Karpas-422 (cell line): ENCODE data around the gene LOXHD1. TPM values are rescaled to one million over a fixed set of nuclear protein-coding genes. Genes with fewer than 3 reads are reported as not detected.

Experiments
- DNase-seq: peaks from one replicate; pipeline ENCODE4 v3.0.0-alpha.2; 2015
- H2AFZ ChIP-seq: fragments of 200-600 bp; sonication (generic); 2 replicates; pipeline ENCODE4 v1.6.1; 2014; ENCODE audit warnings: antibody characterized with exemption, low read length, mixed read lengths
- H3K27ac ChIP-seq: fragments of 200-600 bp; sonication (generic); 2 replicates; pipeline ENCODE4 v1.5.1; 2014; ENCODE audit warnings: mild to moderate bottlenecking, low read length, moderate library complexity
- H3K27me3 ChIP-seq: fragments of 200-600 bp; sonication (generic); 2 replicates; pipeline ENCODE4 v1.6.1; 2014; ENCODE audit warnings: low read length, mixed read lengths
- H3K36me3 ChIP-seq: fragments of 200-600 bp; sonication (generic); 2 replicates; pipeline ENCODE4 v1.6.1; 2014; ENCODE audit warnings: low read length, mixed read lengths; ENCODE audit not compliant: insufficient read depth
- H3K4me1 ChIP-seq: fragments of 200-600 bp; sonication (generic); 2 replicates; pipeline ENCODE4 v1.6.1; 2014; ENCODE audit warnings: mild to moderate bottlenecking, low read length, mixed read lengths
- H3K4me2 ChIP-seq: fragments of 200-600 bp; sonication (generic); 2 replicates; pipeline ENCODE4 v1.6.1; 2014; ENCODE audit warnings: low read length, low read depth, mild to moderate bottlenecking; ENCODE audit not compliant: poor library complexity, severe bottlenecking
- H3K4me3 ChIP-seq: fragments of 200-600 bp; sonication (generic); 2 replicates; pipeline ENCODE4 v1.5.1; 2014; ENCODE audit warnings: mild to moderate bottlenecking, antibody characterized with exemption, low read length, mixed read lengths
- H3K79me2 ChIP-seq: fragments of 200-600 bp; sonication (generic); 2 replicates; pipeline ENCODE4 v1.6.1; 2014; ENCODE audit warnings: mild to moderate bottlenecking, low read length, mixed read lengths
- H3K9ac ChIP-seq: fragments of 200-600 bp; sonication (generic); 2 replicates; pipeline ENCODE4 v1.6.0; 2014; ENCODE audit warnings: low read length
- H3K9me2 ChIP-seq: fragments of 200-600 bp; sonication (generic), shearing (Covaris generic); replicated peaks from 2 replicates; pipeline ENCODE4 v1.6.0; 2014; ENCODE audit warnings: mild to moderate bottlenecking, low read length, moderate library complexity; ENCODE audit not compliant: insufficient read depth
- H3K9me3 ChIP-seq: fragments of 300-700, 200-600 bp; sonication (generic); 2 replicates; pipeline ENCODE4 v1.6.1; 2014; ENCODE audit warnings: low read length, mixed read lengths
- H4K20me1 ChIP-seq: fragments of 200-600 bp; sonication (generic); 2 replicates; pipeline ENCODE4 v1.6.1; 2014; ENCODE audit warnings: mild to moderate bottlenecking, antibody characterized with exemption, low read length, low read depth; ENCODE audit not compliant: insufficient read depth
- total RNA-seq: library from RNA; depleted of rRNA; stranded (reverse); fragments of >200 nt; shearing (Covaris generic); gene quantifications from 2 replicates; pipeline ENCODE4 v1.2.3, GENCODE V29; 2014; ENCODE audit warnings: low replicate concordance

LOXHD1 gene
- total RNA-seq, 1 experiment from 2014 or later = not detected

GRCh38 chr18:46565256-46565655, 91.8 kb downstream of the LOXHD1 start:
- no peaks in the 10 kb centered on the region for H3K9me3 ChIP-seq
- no peak overlapping the region for H3K9ac ChIP-seq
- no peaks in the 10 kb centered on the region for H3K27me3 ChIP-seq
- no peak for DNase-seq
- H3K36me3 ChIP-seq = no peaks in the 10 kb centered on the region
- no peak overlapping the region for H3K4me3 ChIP-seq
- no peak overlapping the region for H3K27ac ChIP-seq
- H2AFZ ChIP-seq = no peak overlapping the region
- no peaks in the 10 kb centered on the region for H3K4me1 ChIP-seq
- H3K9me2 ChIP-seq = no peaks in the 10 kb centered on the region
- no peaks in the 10 kb centered on the region for H3K79me2 ChIP-seq
- no peaks in the 10 kb centered on the region for H4K20me1 ChIP-seq
- no peak overlapping the region for H3K4me2 ChIP-seq

- Histone ChIP-seq H3K4me1 (no peaks in the 10 kb centered on the region), H4K20me1 (no peaks in the 10 kb centered on the region), H2AFZ (no peak overlapping the region), H3K9me3 (no peaks in the 10 kb centered on the region), H3K27me3 (no peaks in the 10 kb centered on the region), H3K36me3 (no peaks in the 10 kb centered on the region), H3K9me2 (no peaks in the 10 kb centered on the region), H3K4me2 (no peak overlapping the region), H3K9ac (no peak overlapping the region), H3K27ac (no peak overlapping the region), H3K4me3 (no peak overlapping the region), H3K79me2 (no peaks in the 10 kb centered on the region)
- no peak for DNase-seq
Observed at GRCh38 chr18:46563317-46563716, 93.7 kb downstream of the LOXHD1 start.

- Histone ChIP-seq H3K4me1 (no peaks in the 10 kb centered on the region), H2AFZ (no peak overlapping the region), H3K9ac (no peak overlapping the region), H3K9me2 (no peaks in the 10 kb centered on the region), H3K79me2 (no peaks in the 10 kb centered on the region), H3K27ac (no peak overlapping the region), H3K27me3 (no peaks in the 10 kb centered on the region), H3K36me3 (no peaks in the 10 kb centered on the region), H3K4me2 (no peak overlapping the region), H3K9me3 (no peaks in the 10 kb centered on the region), H3K4me3 (no peak overlapping the region), H4K20me1 (no peaks in the 10 kb centered on the region)
- DNase-seq = no peak
Observed at GRCh38 chr18:46562674-46563192, 94.3 kb downstream of the LOXHD1 start.

- H3K4me3 ChIP-seq = no peak overlapping the region
Observed at GRCh38 chr18:46560671-46561045, 96.4 kb downstream of the LOXHD1 start.

GRCh38 chr18:46559946-46560670, 96.9 kb downstream of the LOXHD1 start:
- H3K9me3 ChIP-seq = no peaks in the 10 kb centered on the region
- no peak overlapping the region for H3K4me2 ChIP-seq
- H3K27ac ChIP-seq = no peak overlapping the region
- no peak overlapping the region for H2AFZ ChIP-seq
- no peaks in the 10 kb centered on the region for H3K9me2 ChIP-seq
- H3K27me3 ChIP-seq = no peaks in the 10 kb centered on the region
- H3K4me3 ChIP-seq = no peak overlapping the region
- no peak for DNase-seq
- no peaks in the 10 kb centered on the region for H4K20me1 ChIP-seq
- H3K9ac ChIP-seq = no peak overlapping the region
- H3K4me1 ChIP-seq = no peaks in the 10 kb centered on the region
- no peaks in the 10 kb centered on the region for H3K79me2 ChIP-seq
- no peaks in the 10 kb centered on the region for H3K36me3 ChIP-seq

More at GRCh38 chr18:46560671-46561045, 96.4 kb downstream of the LOXHD1 start:
- H3K79me2 ChIP-seq = no peaks in the 10 kb centered on the region
- no peak overlapping the region for H3K9ac ChIP-seq
- H3K27ac ChIP-seq = no peak overlapping the region
- no peaks in the 10 kb centered on the region for H3K27me3 ChIP-seq
- H4K20me1 ChIP-seq = no peaks in the 10 kb centered on the region
- H3K4me2 ChIP-seq = no peak overlapping the region
- H3K36me3 ChIP-seq = no peaks in the 10 kb centered on the region
- no peaks in the 10 kb centered on the region for H3K9me2 ChIP-seq
- no peak overlapping the region for H2AFZ ChIP-seq
- H3K4me1 ChIP-seq = no peaks in the 10 kb centered on the region
- no peaks in the 10 kb centered on the region for H3K9me3 ChIP-seq
- no peak for DNase-seq

- Histone ChIP-seq H3K9me2 (no peaks in the 10 kb centered on the region), H2AFZ (no peak overlapping the region), H3K79me2 (no peaks in the 10 kb centered on the region), H3K4me1 (no peaks in the 10 kb centered on the region), H3K4me3 (no peak overlapping the region), H3K9ac (no peak overlapping the region), H3K27me3 (no peaks in the 10 kb centered on the region), H4K20me1 (no peaks in the 10 kb centered on the region), H3K4me2 (no peak overlapping the region), H3K27ac (no peak overlapping the region), H3K36me3 (no peaks in the 10 kb centered on the region), H3K9me3 (no peaks in the 10 kb centered on the region)
- DNase-seq = no peak
Observed at GRCh38 chr18:46559296-46559695, 97.7 kb downstream of the LOXHD1 start.

GRCh38 chr18:46556590-46557206, 100.3 kb downstream of the LOXHD1 start:
- no peaks in the 10 kb centered on the region for H3K9me2 ChIP-seq
- H3K4me1 ChIP-seq = no peaks in the 10 kb centered on the region
- no peaks in the 10 kb centered on the region for H3K9me3 ChIP-seq
- no peaks in the 10 kb centered on the region for H3K27me3 ChIP-seq
- no peaks in the 10 kb centered on the region for H3K79me2 ChIP-seq
- DNase-seq = no peak
- no peak overlapping the region for H3K9ac ChIP-seq
- H4K20me1 ChIP-seq = no peaks in the 10 kb centered on the region
- H2AFZ ChIP-seq = no peak overlapping the region
- no peaks in the 10 kb centered on the region for H3K36me3 ChIP-seq
- H3K4me3 ChIP-seq = no peak overlapping the region
- no peak overlapping the region for H3K4me2 ChIP-seq
- no peak overlapping the region for H3K27ac ChIP-seq

GRCh38 chr18:46555724-46556123, 101.3 kb downstream of the LOXHD1 start:
- H4K20me1 ChIP-seq = no peaks in the 10 kb centered on the region
- no peak overlapping the region for H3K4me3 ChIP-seq
- no peaks in the 10 kb centered on the region for H3K27me3 ChIP-seq
- H3K36me3 ChIP-seq = no peaks in the 10 kb centered on the region
- no peak overlapping the region for H3K4me2 ChIP-seq
- H2AFZ ChIP-seq = no peak overlapping the region
- H3K79me2 ChIP-seq = no peaks in the 10 kb centered on the region
- peak; percentile 74 for DNase-seq
- no peaks in the 10 kb centered on the region for H3K9me3 ChIP-seq
- no peaks in the 10 kb centered on the region for H3K4me1 ChIP-seq
- H3K9me2 ChIP-seq = no peaks in the 10 kb centered on the region
- H3K9ac ChIP-seq = no peak overlapping the region
- H3K27ac ChIP-seq = no peak overlapping the region
